Activated T-helper 1 cell treated with anti-CD3 and anti-CD28 coated beads, Interleukin-12 subunit alpha, Interleukin-12 subunit beta, Interleukin-2, Interleukin-4 antibody, amounts not matched to agents 30 ng/mL and 10 ng/mL and 1 ng/mL, durations not matched to agents 14 hours and 24 hours and 36 hours (primary cell): ENCODE data around the gene KRT17. TPM values are rescaled to one million over a fixed set of nuclear protein-coding genes. Genes with fewer than 3 reads are reported as not detected.
"Not testable (repeated sequence)": the region's sequence is repeated elsewhere in the genome, so short reads cannot be mapped to it uniquely, and the experiment has no call there.

Experiments
- DNase-seq: peaks from one replicate; pipeline ENCODE4 v3.0.0; 2021; ENCODE audit warnings: low spot score
- H3K27ac Mint-ChIP-seq: one replicate; pipeline ENCODE4 v1.8.0; 2021; ENCODE audit warnings: mild to moderate bottlenecking, mixed read lengths
- H3K27me3 Mint-ChIP-seq: one replicate; pipeline ENCODE4 v1.8.0; 2022; ENCODE audit warnings: mild to moderate bottlenecking, moderate library complexity, mixed read lengths; ENCODE audit not compliant: insufficient read depth
- H3K36me3 Mint-ChIP-seq: one replicate; pipeline ENCODE4 v1.8.0; 2021; ENCODE audit warnings: low read depth, mixed read lengths
- H3K4me1 Mint-ChIP-seq: one replicate; pipeline ENCODE4 v1.8.0; 2021; ENCODE audit warnings: low read depth, mixed read lengths
- H3K4me3 Mint-ChIP-seq: one replicate; pipeline ENCODE4 v1.8.0; 2021; ENCODE audit warnings: mild to moderate bottlenecking, moderate library complexity, mixed read lengths
- H3K9me3 Mint-ChIP-seq: one replicate; pipeline ENCODE4 v1.8.0; 2021; ENCODE audit warnings: mixed read lengths
- intact Hi-C: fragments of 100-400 bp; cut with micrococcal nuclease; formaldehyde crosslinking; loops from one replicate; pipeline ENCODE4 v1.15.1; 2024
- total RNA-seq: library from RNA; stranded (reverse); gene quantifications from 2 replicates; pipeline ENCODE4 v1.2.3, GENCODE V29; 2022

Gene KRT17
- total RNA-seq, 1 donor from 2014 or later: not detected

- H3K27ac Mint-ChIP-seq, DNase-seq, intact Hi-C loops, H3K36me3 Mint-ChIP-seq, H3K9me3 Mint-ChIP-seq, H3K4me1 Mint-ChIP-seq, H3K27me3 Mint-ChIP-seq, H3K4me3 Mint-ChIP-seq: not testable (repeated sequence)
Measured at GRCh38 chr17:41626914-41627295, 2.5 kb upstream of the KRT17 start.

DNA sequence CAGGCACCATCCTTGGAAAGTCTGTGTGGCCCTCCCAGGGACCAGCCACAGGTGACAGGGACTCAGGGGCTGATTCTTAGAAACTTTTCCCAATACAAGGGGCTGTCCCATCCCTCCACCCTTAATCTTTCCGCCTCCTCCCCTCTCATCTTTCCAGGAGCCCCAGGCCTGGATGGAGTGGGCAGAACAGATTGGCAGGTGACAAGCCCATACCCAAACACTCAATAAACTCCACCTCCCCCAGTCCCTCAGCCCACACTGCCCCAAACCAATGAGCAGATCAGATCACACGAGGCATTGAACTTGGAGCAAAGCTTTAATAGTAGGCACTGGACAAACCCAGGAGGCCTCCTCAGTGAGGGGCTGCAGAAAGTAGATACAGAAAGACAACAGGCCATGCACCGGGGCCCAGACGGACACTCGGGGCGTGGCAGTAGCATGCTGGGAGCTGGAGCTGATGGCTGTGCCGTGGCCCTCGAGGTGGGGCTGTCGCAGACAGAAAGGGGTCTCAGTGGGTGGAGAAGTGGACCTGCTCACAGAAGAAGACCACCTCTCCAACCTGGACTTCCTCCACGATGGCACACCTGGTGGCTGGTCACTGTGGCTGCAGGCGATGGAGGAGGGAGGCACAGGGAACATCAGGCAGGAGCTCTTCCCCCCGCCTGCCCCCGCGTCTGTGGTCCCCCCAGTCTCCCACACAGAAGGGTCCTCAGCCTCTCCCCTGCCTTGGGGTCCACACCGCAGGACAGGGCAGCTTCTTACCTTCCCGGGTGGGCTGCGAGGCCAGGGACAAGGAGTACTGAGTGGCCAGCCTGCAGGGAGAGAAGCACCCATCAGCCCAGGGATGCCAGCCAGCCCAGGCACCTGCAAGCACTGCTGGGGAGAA lies 1.9 kb upstream of the KRT17 start:
- H3K27ac Mint-ChIP-seq, H3K27me3 Mint-ChIP-seq, H3K36me3 Mint-ChIP-seq, H3K4me3 Mint-ChIP-seq, H3K9me3 Mint-ChIP-seq, intact Hi-C loops, H3K4me1 Mint-ChIP-seq, DNase-seq: not testable (repeated sequence)

DNA sequence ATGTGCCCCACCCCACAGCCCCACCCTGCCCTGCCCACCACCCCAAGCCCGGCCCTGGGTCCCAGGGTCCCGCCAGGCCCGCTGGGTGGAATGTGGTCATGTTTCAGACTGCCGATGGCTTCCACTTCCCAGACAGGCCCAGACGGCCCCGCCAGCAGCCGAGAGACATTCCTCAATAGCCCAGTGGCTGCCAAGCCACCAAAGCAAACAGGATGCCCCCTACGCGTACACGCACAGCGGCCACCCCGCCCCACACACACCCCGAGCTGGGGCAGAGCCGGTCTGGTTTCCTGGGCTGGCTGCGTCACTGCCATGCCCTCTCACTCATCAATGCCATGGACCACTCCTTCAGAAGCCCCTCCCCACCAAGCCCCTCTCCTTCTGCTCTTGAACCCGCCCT lies 1.2 kb upstream of the KRT17 start:
- H3K9me3 Mint-ChIP-seq: no peaks in the 10 kb centered on the region
- H3K4me1 Mint-ChIP-seq: no peaks in the 10 kb centered on the region
- H3K36me3 Mint-ChIP-seq: no peaks in the 10 kb centered on the region
- H3K27ac Mint-ChIP-seq: no peak overlapping the region
- intact Hi-C loops: no loop called here
- no peak overlapping the region for H3K4me3 Mint-ChIP-seq
- DNase-seq: no peak
- H3K27me3 Mint-ChIP-seq: no peaks in the 10 kb centered on the region

DNA sequence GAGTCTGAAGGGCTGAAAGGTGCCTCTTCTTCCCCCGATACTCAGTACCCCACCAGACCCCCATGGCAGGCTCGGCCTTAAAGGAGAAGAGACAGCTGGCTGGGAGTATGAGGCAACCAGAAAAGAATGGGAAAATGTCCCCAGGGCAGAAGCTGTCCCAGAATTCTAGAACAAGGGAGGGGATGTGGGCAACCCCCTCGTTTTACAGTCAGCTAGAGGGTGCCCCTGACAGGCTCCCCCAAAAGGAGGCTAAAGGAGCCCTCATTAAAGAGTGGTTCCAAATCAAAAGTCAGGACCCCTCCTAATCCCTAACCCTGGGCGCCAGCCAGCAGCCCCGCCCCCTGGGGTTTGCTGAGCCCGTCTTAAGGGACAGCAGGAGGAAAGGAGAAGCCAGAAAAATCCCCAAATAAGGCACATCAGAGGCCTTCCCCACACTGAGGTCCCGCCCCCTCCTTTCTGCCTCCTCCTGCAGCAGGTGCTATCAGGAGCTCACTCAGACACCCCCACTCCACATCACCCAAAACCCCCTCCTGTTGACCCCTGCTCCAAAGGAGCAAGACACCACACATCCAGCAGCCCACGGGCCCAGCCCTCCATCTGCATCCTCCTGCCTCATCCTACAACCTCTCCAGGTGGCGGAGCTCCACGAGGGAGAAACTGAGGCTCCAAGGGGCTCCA lies 1.1 kb downstream of the KRT17 start:
- H3K27ac Mint-ChIP-seq, H3K27me3 Mint-ChIP-seq, DNase-seq, H3K4me3 Mint-ChIP-seq, H3K9me3 Mint-ChIP-seq, H3K4me1 Mint-ChIP-seq, intact Hi-C loops, H3K36me3 Mint-ChIP-seq: not testable (repeated sequence)

- H3K27me3 Mint-ChIP-seq, H3K4me1 Mint-ChIP-seq, H3K9me3 Mint-ChIP-seq, H3K4me3 Mint-ChIP-seq, DNase-seq, intact Hi-C loops, H3K36me3 Mint-ChIP-seq, H3K27ac Mint-ChIP-seq: not testable (repeated sequence)
Measured at GRCh38 chr17:41622340-41623183, 1.8 kb downstream of the KRT17 start.

GRCh38 chr17:41621916-41622315 lies 2.5 kb downstream of the KRT17 start:
- Mint-ChIP-seq H3K4me3 (no peak overlapping the region), H3K27ac (no peak overlapping the region), H3K27me3 (no peaks in the 10 kb centered on the region), H3K9me3 (no peaks in the 10 kb centered on the region), H3K36me3 (no peaks in the 10 kb centered on the region), H3K4me1 (no peaks in the 10 kb centered on the region)
- intact Hi-C loops: no loop called here
- DNase-seq: no peak

DNA sequence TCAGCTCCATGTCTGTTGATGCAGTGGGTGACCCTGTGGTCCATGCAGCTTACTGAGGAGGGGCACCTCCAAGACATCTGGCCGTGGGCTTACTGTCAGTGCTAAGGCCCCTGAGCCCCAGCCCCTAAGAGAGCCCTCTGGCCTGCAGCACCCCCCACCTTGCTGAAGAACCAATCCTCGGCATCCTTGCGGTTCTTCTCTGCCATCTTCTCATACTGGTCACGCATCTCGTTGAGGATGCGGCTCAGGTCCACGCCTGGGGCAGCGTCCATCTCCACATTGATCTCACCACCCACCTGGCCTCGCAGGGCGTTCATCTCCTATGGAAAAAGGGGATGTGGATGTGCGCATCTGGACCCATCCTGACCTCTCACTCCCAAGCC lies 2.9 kb downstream of the KRT17 start:
- H3K27ac Mint-ChIP-seq, H3K9me3 Mint-ChIP-seq, H3K4me3 Mint-ChIP-seq, H3K36me3 Mint-ChIP-seq, intact Hi-C loops, H3K4me1 Mint-ChIP-seq, H3K27me3 Mint-ChIP-seq, DNase-seq: not testable (repeated sequence)

DNA sequence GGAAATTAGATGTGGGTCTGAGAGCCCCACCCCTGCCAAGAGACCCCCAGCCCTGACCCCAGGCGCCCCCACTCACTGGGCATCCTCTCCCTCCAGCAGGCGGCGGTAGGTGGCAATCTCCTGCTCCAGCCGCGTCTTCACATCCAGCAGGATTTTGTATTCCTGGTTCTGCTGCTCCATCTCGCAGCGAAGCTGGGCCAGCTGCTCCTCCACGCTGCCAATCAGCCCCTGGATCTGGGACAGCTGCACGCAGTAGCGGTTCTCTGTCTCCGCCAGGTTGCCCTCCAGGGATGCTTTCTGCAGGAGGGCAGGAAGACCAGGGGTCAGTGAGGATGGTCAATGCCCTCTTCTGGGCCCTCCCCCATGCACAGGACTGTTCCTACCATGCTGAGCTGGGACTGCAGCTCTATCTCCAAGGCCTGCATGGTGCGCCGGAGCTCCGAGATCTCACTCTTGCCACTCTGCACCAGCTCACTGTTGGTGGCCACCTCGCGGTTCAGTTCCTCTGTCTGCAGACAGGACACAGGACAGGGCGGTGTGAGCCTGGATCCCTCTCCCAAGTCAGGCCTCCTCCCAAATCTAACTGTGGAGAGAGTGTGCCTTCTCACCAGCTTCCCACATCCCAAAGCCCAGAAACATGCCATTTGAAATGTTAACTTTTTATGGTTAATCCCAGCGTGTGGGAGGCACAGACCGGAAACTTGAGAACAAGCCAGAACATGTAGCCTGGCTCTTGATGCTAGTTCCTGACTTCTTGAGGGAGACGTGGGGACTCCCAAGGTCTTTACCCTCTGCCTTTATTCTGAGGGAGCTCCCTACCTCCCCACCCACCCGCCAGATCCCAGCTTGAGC lies 3.6 kb downstream of the KRT17 start:
- Mint-ChIP-seq H3K9me3 (no peaks in the 10 kb centered on the region), H3K36me3 (no peaks in the 10 kb centered on the region), H3K27ac (no peak overlapping the region), H3K4me1 (no peaks in the 10 kb centered on the region), H3K27me3 (no peaks in the 10 kb centered on the region), H3K4me3 (no peak overlapping the region)
- intact Hi-C loops: no loop called here
- DNase-seq: no peak

DNA sequence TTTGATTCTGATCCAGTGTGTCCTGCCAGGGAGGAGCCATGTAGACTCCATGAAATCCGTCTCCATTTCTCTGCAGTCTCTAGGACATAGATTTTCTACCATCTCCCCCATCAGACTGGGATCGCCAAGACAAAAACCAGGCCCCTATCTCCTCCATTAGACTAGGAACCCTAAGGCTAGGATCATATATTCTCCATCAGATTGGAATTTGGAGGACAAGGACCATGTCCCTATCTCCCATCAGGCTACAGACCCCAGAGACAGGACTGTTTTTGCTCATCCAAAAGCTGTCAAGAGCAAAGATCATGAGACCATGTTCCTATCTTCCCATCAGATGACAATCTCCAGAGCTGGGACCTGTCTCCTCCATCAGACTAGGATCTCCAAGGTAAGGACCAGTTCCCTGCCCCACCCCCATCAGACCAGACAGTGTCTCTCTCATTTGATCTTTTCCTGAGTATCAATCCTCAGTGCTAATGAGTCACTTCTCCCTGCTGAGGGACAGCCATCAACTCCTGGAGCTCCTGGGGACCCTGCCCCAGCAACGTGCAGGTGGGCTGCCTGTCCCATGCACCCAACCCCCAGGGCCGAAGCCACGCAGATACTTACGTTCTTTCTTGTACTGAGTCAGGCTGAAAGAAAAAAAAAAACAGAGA lies 4.3 kb downstream of the KRT17 start:
- H3K36me3 Mint-ChIP-seq, H3K27me3 Mint-ChIP-seq, intact Hi-C loops, DNase-seq, H3K4me3 Mint-ChIP-seq, H3K9me3 Mint-ChIP-seq, H3K4me1 Mint-ChIP-seq, H3K27ac Mint-ChIP-seq: not testable (repeated sequence)

- Mint-ChIP-seq H3K4me3 (no peak overlapping the region), H3K27ac (no peak overlapping the region), H3K27me3 (no peaks in the 10 kb centered on the region)
Measured at GRCh38 chr17:41619036-41619926, 5.1 kb downstream of the KRT17 start.

GRCh38 chr17:41618341-41619035 lies 5.9 kb downstream of the KRT17 start:
- H3K9me3 Mint-ChIP-seq: no peaks in the 10 kb centered on the region
- H3K27ac Mint-ChIP-seq: no peak overlapping the region
- intact Hi-C loops: no loop called here
- no peaks in the 10 kb centered on the region for H3K4me1 Mint-ChIP-seq
- no peaks in the 10 kb centered on the region for H3K27me3 Mint-ChIP-seq
- no peak overlapping the region for H3K4me3 Mint-ChIP-seq
- H3K36me3 Mint-ChIP-seq: no peaks in the 10 kb centered on the region
- DNase-seq: no peak

More at GRCh38 chr17:41619036-41619926, 5.1 kb downstream of the KRT17 start:
- DNase-seq: no peak
- H3K4me1 Mint-ChIP-seq: no peaks in the 10 kb centered on the region
- no peaks in the 10 kb centered on the region for H3K36me3 Mint-ChIP-seq
- intact Hi-C loops: no loop called here
- H3K9me3 Mint-ChIP-seq: no peaks in the 10 kb centered on the region
